NK-92 (cell line): ENCODE measurements around the gene UPP1.
"Not testable (repeated sequence)": the region's sequence is repeated elsewhere in the genome, so short reads cannot be mapped to it uniquely, and the experiment has no call there.

ENCODE experiments used
- DNase-seq: peaks from one replicate; lab custom pipeline; 2025; ENCODE audit not compliant: unreplicated experiment; lab: John Stamatoyannopoulos, UW

UPP1 gene

DNA sequence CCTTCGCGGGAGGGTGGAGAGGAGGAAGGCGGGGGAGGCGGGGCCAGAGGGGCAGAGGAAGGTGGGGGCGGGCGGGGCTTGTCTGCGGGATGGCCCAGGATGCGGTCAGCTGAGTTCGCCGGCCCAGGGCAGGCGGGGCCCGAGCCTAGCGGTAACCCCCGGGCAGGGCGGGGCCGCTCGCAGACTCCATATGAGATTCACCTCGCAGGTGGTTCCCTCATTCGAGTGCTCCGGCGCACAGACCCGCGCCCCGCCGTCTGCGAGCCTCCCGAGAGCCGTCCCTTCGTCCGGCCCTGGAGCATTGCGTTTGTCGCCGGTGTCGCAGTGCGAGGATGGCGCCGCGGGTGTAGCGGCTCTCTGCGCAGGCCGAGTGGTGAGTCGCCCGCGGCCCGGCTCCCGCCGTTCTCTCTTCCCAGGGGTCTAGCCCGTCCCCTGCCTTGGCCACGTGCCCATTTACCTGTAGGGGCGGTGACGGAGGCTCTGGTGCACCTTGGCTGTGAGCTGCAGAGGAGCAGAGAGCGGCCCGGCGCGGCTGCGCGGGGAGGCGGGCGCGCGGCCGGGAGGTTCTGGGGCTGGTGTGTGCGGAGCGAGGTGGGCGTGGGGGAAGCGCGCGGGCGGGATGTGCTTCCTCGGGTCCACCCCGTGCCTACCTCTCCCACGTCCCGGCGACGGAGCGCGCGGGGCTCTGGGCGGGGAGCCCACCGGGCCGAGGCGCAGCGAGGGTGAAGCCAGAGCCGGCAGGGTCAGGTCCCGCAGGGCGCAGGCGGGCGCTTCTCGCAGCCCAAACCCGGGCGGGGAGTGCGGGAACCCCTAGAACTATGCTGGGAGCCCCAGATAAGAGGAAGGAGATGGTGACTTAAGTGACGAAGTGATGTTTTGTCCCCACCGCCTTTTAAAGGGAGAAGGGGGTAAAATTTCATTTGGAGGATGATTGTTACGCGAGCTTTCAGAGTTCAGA is at the start of gene UPP1:
TSS of gene UPP1 (plus strand) at position 220 of the 958 bp plus-strand sequence. CDS start 5,519 bp downstream, outside the sequence.
- peak; percentile 47 for DNase-seq

DNA sequence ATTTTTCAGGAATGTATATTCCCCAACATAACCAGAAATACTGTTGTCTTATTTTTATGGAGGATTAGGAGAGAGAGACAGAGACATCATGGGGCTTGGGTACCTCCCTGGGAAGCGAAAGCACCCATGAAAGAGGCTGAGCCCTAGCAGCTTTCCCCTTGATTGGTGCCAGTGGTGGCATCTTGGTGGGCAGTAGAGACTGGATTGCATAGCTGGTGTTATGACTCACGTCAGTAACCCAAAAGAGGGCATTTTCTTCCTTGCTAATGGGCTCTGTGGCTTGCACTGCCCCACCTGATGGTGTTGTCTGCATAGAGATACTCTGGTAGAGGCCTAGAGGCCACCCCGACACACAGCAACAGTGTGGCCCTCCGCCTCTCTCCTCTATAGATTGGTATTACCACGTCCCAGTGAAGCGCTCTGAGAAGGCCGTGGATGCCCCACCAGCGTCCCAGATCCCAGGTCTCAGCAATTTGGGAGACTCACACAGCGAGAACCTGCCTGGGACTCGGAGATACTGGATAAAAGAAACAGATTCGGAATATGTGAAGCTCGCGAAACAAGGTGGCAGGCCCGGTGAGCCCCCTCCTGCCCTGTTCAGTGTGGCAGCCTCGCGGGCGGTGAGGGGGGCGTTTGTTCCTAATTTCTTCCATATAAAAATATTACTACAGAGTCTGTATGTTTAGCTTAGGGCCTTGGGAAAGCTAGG is 48.0 kb upstream of the UPP1 start:
- no peak for DNase-seq

DNA sequence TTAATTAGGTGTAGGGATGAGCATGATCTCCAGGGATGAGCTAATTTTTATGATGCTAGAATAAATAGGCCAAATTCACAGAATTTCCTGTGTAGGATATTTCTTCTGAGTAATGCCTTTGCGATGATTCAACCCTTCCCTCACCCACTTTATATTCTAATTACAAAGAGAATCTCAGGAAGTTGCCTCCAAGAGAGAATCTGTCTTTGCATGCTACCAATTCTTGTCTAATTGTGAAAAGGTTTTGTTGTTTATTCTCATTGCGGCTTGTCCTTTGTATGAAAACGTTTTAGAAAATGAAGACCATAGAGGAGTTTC is 47.5 kb upstream of the UPP1 start:
- DNase-seq: no peak

DNA sequence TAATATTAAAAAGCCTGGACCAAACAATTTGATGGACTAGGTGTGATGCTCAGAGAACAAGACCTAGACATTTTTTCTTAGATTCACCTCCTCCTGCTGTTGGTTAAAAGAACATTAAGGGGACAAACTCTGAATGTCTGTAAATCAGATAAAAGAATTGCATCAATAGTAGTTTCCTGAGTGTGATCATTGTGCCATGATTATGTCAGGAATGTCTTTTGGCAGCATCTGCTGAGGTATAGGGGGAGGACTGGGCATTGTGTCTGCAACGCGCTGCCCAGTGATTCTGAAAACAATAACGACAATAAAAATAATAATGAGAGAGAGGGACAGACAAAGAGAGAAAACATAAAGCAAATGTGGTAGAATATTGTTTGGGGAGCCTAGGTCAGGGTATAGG is 46.8 kb upstream of the UPP1 start:
- no peak for DNase-seq

DNA sequence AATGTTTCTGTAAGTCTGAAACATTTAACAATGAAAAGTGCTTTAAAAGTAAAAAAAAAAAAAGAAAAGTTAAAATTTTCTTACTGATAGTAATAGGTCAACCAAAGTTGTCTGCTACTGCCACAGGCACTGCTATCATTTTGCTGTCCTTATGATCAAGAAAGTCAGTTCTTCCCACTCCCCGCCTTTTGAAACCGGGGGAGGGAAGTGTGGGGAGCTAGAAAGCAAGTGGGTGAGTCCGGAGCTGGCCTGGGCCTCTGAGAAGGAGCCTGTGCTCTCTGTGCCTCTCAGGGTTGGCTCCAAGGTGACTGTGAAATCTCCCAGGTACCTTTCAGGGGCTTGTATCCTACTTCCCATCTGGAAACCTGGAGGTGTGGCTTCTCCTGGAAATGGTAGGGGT is 46.4 kb upstream of the UPP1 start:
- DNase-seq: no peak

DNA sequence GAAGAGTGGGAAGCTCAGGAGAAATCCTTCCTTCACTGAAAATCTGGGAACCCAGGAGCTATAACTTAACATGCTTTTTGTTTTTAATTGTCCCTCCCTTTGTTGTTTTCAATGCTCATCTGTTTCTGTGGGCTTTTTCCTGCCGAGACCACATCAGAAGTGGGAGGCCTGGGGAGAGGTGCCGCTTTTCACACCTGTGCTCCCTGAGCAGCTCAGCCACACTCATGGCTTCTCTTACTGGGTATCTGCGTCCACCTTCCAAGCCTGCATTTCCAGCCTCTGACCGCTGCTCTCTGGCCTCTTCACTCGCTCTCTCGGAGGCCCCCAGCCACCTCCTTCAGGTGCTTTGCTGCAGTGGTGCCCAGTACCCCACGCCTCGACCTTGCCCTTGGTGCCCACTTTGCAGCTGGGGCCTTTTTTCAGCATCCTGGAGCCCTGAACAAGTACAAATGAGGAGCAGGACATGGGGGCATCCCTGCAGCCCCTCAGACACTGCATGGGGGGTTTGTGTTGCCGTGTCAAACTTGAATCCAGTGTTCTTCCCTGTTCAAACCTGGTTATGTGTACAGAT is 43.8 kb upstream of the UPP1 start:
- DNase-seq: no peak

DNA sequence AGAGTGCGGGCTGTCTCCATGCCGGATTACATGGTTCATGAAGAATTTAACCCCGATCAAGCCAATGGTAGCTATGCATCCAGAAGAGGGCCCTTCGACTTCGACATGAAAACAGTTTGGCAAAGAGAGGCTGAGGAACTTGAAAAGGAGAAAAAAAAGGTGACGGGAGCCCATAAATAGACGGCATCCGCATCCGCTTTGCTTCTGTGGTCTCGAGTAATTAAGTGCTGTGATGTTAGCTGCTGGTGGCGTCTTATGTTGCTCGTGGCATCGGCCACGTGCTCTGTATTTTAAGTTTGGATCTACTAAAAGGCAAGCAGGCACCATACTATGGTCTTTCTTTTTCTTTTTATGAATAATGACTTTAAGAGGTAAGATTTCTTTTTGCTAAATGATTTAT is 42.6 kb upstream of the UPP1 start:
- DNase-seq: no peak

DNA sequence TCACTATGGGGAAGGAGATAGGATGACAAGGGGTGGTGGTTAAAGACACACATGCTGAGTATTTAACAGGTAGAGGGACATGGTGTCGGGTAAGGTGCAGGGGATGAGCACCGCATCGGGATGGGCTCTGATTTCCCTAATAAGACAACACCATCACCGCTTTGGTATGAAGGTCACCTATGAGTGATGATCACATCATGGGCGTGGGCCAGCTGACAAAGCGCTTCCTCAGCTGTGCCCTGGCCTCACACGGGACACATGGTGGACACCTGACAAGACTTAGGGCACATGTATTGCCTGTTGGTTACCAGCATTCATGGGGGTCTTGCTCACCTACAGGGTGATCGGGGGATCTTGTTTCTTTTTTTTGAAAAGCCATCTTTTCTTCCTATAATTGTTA is 41.0 kb upstream of the UPP1 start:
- no peak for DNase-seq

DNA sequence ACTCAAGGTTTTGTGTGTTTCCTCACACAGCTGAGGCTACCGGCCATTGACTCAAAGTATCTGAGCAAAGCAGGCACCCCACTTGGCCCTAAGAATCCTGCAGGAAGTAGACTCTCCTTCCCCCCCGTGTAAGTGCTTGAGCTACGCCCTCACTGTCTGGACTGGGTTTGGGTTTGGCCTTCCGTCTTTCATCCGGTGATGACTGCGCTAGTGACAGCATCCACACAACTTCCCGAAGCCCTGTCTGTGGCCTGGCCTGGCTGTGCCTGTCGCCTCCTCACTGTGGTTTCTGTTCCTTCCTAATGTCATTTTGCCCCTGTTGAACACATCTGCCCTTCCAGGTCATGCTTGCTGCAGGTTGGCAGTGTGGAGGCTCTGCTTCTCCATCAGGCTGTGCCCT is 39.2 kb upstream of the UPP1 start:
- no peak for DNase-seq

DNA sequence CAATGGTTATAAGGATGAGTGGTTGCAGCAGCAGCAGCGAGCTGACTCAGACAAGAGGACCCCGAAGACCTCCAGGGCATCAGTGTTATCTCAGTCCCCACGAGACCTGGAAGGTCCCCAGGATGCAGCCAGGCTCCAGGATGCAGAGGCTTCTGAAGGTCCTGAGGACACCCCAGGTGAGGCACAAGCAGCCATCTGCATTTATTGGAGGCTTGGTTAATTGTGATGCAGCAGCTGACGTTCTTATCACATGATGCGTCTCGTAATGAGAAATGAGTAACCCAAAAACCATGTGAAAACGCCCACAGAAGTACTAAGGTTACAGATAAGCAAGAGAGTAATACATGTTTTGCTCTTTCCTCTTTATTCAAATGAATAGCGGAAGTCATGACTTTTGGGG is 36.3 kb upstream of the UPP1 start:
- no peak for DNase-seq

DNA sequence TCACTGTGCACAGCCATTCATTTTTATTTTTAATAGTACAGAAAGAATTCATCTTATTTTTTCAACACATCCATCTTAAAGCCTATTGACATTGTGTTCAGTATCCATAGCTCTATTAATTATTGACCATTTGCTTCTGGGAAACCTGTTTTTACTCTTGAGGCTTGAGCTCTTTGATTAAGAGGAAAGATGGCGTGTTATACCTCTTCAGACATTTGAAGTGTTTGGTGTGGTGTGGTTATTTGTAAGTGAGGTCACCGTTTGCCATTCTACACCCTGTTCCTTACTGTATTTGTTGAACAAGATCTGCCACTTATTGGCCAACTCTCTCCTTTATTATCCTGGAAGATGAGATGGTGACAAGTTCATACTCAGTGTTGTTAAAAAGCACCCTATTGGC is 35.3 kb upstream of the UPP1 start:
- DNase-seq: no peak

DNA sequence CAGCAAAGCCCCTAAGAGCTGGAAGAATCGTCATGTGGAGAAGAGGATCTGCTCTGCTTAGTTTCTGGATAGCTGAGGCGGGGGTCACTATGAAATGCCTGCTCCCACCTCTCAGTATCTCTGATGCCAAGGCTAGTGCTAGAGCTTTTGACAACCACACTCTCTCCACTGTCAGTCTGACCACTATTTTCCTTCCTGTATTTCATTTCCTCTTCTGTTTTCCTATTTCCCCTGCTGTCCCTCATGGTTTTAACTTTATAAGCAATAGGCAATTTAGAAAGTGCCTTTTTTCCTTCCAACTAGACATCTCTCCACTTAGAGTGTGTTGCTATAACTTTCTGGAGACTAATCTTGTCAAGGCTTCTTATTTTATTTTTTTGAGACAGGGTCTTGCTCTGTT is 30.1 kb upstream of the UPP1 start:
- DNase-seq: no peak

DNA sequence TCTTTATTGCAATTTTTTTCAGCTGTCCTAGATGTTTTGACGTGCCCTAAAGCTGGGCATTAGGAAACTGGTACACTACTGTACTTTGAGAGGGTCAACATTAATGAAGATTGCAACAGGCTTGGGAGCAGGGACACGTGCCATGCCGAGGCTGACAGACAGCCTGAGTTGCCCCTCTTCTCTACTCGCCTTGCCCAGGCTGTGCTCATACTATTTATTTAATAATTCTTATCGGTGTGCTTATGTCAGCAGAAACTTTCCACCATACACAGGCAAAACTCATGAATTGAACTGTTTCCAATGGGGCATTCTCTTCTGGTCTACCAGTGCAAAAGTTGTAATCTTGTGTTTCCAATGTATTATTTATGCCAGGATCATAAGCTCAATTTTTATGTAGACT is 29.4 kb upstream of the UPP1 start:
- DNase-seq: no peak

DNA sequence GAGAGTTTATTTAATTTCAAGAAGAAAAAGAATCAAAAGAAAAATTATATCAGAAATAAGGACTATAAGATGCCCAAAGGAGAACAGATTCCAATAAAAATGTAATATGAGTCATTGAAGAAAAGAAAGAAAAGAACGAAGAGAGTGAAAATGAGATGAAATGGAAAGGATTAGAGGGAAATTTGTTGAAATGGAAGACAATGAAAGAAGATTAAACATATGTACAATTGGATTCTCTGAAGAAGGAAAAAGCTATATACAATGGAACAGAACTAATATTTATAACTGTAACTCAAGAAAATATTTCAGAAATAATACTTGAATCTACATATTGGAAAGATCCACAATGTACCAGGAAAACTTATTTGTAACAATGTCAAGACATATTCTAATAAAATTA is 25.1 kb upstream of the UPP1 start:
- no peak for DNase-seq

DNA sequence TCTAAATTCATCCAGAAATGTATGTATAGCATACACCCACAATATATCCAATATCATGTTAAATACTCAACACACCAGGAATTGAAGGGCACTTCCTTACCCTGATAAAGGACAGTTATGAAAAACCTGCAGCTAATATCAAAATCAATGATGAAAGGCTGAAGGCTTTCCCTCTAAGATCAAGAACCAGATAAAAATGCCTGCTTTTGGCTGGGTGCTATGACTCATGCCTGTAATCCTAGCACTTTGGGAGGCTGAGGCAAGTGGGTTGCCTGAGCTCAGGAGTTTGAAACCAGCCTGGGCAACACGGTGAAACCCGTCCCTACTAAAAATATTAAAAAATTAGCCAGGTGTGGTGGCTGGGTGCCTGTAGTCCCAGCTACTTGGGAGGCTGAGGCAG is 21.6 kb upstream of the UPP1 start:
- DNase-seq: no peak

DNA sequence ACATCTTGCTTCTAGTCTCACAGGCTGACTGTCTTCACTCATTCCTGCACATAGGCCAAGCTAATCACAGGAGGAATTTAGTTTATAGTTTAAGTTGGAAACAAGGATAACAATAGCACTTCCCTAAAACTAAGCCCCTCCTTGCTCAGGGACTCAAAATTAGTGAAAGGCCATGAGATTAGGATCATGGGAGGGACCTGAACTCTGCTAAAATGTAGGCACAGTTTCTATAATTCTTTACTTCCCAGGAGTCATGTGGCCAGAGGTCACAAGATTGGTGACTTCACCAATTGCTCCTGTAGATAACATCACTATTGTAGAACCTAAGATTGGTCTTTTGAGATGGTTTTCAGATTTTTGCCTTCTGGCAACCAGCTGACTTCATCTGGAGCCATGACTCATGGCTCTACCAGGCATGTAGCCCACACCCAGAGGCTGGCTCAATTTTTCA is 14.8 kb upstream of the UPP1 start:
- DNase-seq: no peak

DNA sequence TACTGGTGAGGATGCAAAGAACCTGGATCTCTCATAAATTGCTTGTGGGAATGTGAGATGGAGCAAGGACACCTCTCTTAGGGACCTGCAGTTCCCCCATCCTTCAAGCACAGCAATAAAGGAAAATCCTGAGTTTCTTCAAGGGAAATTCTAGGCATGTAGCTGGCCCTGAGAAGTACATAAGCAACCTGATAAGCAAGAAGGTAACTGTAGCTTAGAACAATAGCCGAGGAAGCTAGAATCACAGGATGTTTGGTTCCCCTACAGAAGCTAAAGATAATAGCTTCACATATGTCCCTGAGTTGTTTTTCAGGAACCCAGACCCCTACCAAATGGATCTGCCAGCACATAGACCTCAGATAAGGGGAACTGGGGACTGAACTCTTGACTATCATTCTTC is 11.6 kb upstream of the UPP1 start:
- DNase-seq: no peak

DNA sequence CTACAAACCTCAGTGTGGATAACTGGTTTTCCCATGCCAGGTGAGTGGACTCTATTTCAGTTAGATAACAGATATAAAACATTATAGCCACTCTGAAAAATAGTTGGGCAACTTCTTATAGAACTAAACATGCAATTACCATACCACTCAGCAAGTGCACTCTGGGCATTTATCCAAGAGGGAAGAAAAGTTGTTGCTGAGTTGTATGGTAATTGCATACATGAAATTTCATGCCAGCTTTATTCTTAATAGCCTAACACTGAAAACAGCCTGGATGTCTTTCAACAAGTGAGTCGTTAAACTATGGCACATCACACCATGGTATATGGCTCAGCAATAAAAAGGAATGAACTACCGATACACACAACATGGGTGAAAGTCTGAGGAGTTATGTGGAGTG is 10.6 kb upstream of the UPP1 start:
- no peak for DNase-seq

DNA sequence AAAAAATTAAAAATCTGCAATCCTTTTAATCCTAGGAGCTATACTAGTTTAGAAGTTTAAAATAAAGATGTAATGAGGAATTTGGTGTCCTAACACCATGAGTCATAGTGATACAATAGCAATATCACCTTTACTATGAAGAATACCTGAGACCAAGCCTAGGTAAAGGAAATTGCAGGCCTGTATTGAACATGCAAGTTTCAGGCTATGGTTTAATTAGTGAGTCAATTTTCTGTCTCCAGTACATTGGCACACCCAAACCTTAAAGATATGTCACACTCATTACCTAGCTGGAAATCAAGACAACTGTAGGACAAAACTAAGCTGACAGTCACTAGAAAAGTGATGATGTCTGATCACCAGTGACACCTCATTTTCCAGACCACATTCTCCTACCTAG is 6.7 kb upstream of the UPP1 start:
- not testable (repeated sequence) for DNase-seq

DNA sequence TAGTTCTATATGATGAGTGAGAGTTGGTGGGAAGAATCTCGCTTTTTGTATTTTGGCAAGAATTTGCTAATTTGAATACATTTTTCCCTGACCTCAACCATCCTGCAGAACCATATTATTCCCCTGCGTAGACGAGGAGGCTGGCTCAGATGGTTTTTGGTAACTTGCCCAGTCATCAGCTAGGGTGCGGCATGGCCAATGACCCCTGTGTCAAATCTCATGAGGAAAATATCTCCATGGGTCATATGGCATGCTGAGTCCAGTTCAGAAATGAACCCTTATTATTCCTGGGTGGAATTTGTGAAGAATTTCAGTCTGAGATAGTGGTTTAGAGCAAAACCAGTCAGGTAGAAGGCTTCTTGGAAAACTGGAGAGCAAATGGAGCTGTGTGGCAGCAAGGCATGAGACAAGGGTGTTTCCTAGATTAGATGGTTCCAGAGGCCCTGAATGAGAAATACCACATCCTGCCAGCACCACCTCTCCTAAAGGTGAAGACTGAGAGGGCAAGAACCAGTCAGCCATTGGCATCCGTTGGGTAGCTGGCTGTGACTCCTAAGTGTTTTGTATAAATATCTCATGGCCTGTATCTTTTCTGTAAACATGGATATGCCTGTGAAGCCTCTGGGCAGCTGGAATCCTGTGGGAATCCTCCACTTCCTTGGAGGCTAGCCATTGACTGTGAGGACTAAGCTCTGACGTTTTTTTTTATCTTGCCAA is 5.8 kb upstream of the UPP1 start:
- no peak for DNase-seq

DNA sequence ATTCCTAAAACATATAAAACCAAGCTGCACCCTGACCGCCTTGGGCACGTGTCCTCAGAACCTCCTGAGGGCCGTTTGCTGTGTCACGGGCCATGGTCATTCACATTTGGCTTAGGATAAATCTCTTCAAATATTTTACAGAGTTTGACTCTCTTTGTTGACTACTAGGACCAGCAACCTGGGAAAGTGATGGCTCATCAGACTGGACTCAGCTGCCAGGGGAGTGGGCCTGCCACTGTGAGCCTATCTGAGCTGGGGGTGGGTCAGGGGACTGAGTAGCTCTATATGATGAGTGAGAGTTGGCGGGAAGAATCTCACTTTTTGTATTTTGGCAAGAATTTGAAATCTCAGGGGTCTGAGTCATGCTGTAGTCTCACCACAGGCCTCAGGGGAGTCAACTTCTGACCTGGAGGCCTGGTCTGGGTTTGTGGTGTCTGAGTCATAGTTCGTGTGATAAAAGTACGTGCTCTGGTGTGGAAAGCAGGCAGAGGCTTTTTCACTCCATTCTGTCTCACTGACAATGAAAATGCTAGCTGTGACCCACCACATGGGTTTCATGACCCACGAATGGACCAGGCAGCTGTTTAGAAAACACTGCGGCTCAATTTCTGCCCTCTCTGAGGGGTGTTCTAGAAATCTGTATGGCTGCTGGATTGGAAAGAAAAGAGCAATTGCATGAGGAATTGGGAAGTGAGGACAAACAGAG is 4.2 kb upstream of the UPP1 start:
- no peak for DNase-seq
